Testis (tissue), 2 donors: ENCODE measurements around the gene FOCAD.

Experiments used
- CTCF ChIP-seq, 3 experiments: fragments of 450-650 bp in 2 of 3; fragments of 200-600 bp in 1 of 3; sonication (generic) in 1 of 3; IDR thresholded peaks; one replicate each; pipeline ENCODE4 v1.5.1; 2016 to 2019; ENCODE audit warnings: antibody characterized with exemption in 3 of 3, mild to moderate bottlenecking in 2 of 3, moderate library complexity in 1 of 3
- POLR2A ChIP-seq: fragments of 450-650 bp; IDR thresholded peaks from one replicate; pipeline ENCODE4 v1.6.1; 2017; ENCODE audit warnings: antibody characterized with exemption, mild to moderate bottlenecking, moderate library complexity

- no peak for TF ChIP-seq CTCF (IDR thresholded peaks at IDR 0.05)
- no peak for TF ChIP-seq POLR2A
Observed at GRCh38 chr9:20728493-20729220, 44.6 kb downstream of the FOCAD start.
